GM19455 (cell line): ENCODE measurements around the gene PLXNA4.

Experiments
- ATAC-seq: cut with Tn5 transposase; IDR thresholded peaks from one replicate; pipeline ENCODE4 v1.9.1; 2021; ENCODE audit not compliant: unreplicated experiment

The PLXNA4 gene

GRCh38 chr7:132080967-132081668 is 495.2 kb downstream of the PLXNA4 start:
- ATAC-seq: no peak

- no peak for ATAC-seq
Observed at GRCh38 chr7:132080467-132080866, 495.8 kb downstream of the PLXNA4 start.

GRCh38 chr7:132078891-132079735 is 497.2 kb downstream of the PLXNA4 start:
- no peak for ATAC-seq

GRCh38 chr7:132077971-132078685 is 498.1 kb downstream of the PLXNA4 start:
- ATAC-seq: no peak

GRCh38 chr7:132076301-132077035 is 499.8 kb downstream of the PLXNA4 start:
- no peak for ATAC-seq

GRCh38 chr7:132075515-132075914 is 500.8 kb downstream of the PLXNA4 start:
- ATAC-seq: no peak

GRCh38 chr7:132073920-132074589 is 502.2 kb downstream of the PLXNA4 start:
- ATAC-seq: no peak
